Ammon's horn (tissue), 1 donor: ENCODE data around the gene TM9SF3.

ENCODE experiments used
- DNase-seq: peaks from one replicate; pipeline ENCODE4 v3.0.0-alpha.2; 2016; ENCODE audit warnings: low spot score

The TM9SF3 gene

DNA sequence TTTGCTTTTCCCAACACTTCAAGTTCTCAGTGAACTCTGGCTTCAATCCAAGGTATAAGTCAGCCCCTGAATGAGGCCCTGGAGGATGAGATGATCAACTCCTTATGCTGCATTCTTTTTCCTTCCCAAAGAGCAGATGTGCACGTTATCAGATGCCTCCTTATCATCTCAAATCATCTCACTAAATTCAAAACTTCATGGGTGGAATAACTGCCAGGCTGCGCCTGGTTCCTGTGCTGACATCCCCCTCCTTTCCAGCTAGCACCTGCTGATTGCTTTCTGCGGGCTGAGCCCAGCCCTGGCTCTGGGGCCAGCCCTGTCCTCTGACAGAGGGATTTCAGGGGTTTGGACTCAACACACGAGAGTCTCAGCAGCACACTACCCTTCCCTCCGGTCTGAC, 118.0 kb downstream of the TM9SF3 start:
- no peak for DNase-seq
